NCI-H146 treated with DMSO at 0.1 percent for 48 hours (cell line): ENCODE results near the gene RIPOR1.

Experiments
- DNase-seq: peaks from one replicate; lab custom pipeline; 2025; ENCODE audit not compliant: unreplicated experiment; lab: John Stamatoyannopoulos, UW

Gene RIPOR1

GRCh38 chr16:67555795-67556212, 27.2 kb downstream of the RIPOR1 start:
- no peak for DNase-seq

GRCh38 chr16:67558859-67559258, 30.2 kb downstream of the RIPOR1 start:
- DNase-seq, result no peak

- DNase-seq, result no peak
These were observed 32.3 kb downstream of the RIPOR1 start for GRCh38 chr16:67560827-67561342.

GRCh38 chr16:67561501-67561823, 32.8 kb downstream of the RIPOR1 start:
- no peak for DNase-seq

- peak; percentile 88 for DNase-seq
These were observed 33.3 kb downstream of the RIPOR1 start for GRCh38 chr16:67561824-67562525.

GRCh38 chr16:67562526-67562917, 33.9 kb downstream of the RIPOR1 start, which contains the start of gene CTCF:
Gene CTCF (plus strand): TSS chr16:67562526. CDS start chr16:67610833, 48,307 bp downstream.
- peak; percentile 32 for DNase-seq

GRCh38 chr16:67562918-67563707, 34.5 kb downstream of the RIPOR1 start:
- peak; percentile 4 for DNase-seq

- peak; percentile 10 for DNase-seq
These were observed 35.3 kb downstream of the RIPOR1 start for GRCh38 chr16:67563708-67564468.

GRCh38 chr16:67565470-67566100, 37.0 kb downstream of the RIPOR1 start:
- DNase-seq, result no peak

- no peak for DNase-seq
These were observed 42.8 kb downstream of the RIPOR1 start for GRCh38 chr16:67571464-67571863.

GRCh38 chr16:67571981-67572431, 43.4 kb downstream of the RIPOR1 start:
- DNase-seq, result no peak

GRCh38 chr16:67579686-67580085, 51.1 kb downstream of the RIPOR1 start:
- DNase-seq, result no peak

- no peak for DNase-seq
These were observed 51.6 kb downstream of the RIPOR1 start for GRCh38 chr16:67580202-67580601.

- DNase-seq, result no peak
These were observed 64.7 kb downstream of the RIPOR1 start for GRCh38 chr16:67593288-67593687.

GRCh38 chr16:67593701-67594100, 65.1 kb downstream of the RIPOR1 start:
- no peak for DNase-seq

GRCh38 chr16:67594256-67594915, 65.8 kb downstream of the RIPOR1 start:
- no peak for DNase-seq

- DNase-seq, result no peak
These were observed 66.3 kb downstream of the RIPOR1 start for GRCh38 chr16:67594956-67595355.
